Neural crest cell (in vitro differentiated cells): Measurements from ENCODE around the gene COL24A1. TPM values are rescaled to one million over a fixed set of nuclear protein-coding genes. Genes with fewer than 3 reads are reported as not detected.

ENCODE experiments used
- DNase-seq: peaks from one replicate; pipeline ENCODE4 v3.0.0; 2021; ENCODE audit warnings: low read depth, mixed read lengths, low spot score
- H3K27ac Mint-ChIP-seq: one replicate; pipeline ENCODE4 v1.8.0; 2021; ENCODE audit warnings: mild to moderate bottlenecking, mixed read lengths; ENCODE audit not compliant: unreplicated experiment
- H3K27me3 Mint-ChIP-seq: 2 replicates; pipeline ENCODE4 v1.8.0; 2021; ENCODE audit warnings: low read depth, mild to moderate bottlenecking, mixed read lengths
- H3K36me3 Mint-ChIP-seq: 2 replicates; pipeline ENCODE4 v1.8.0; 2021; ENCODE audit warnings: low read depth, mild to moderate bottlenecking, mixed read lengths
- H3K4me1 Mint-ChIP-seq: 2 replicates; pipeline ENCODE4 v1.8.0; 2021; ENCODE audit warnings: mixed read lengths
- H3K4me3 Mint-ChIP-seq: one replicate; pipeline ENCODE4 v1.8.0; 2021; ENCODE audit warnings: mild to moderate bottlenecking, mixed read lengths
- H3K9me3 Mint-ChIP-seq: 2 replicates; pipeline ENCODE4 v1.8.0; 2021; ENCODE audit warnings: mixed read lengths
- total RNA-seq: library from RNA; stranded (reverse); gene quantifications from 2 replicates; pipeline ENCODE4 v1.2.1, GENCODE V29; 2021
- TF ChIP-seq, protein P1 (sequence below): fragments of 200-600 bp; sonication (generic); conservative IDR thresholded peaks from 2 replicates; pipeline ENCODE4 v1.5.0; 2021; ENCODE audit warnings: antibody characterized with exemption, mild to moderate bottlenecking

Gene COL24A1
- total RNA-seq, 1 donor from 2014 or later = 0.35 TPM

DNA sequence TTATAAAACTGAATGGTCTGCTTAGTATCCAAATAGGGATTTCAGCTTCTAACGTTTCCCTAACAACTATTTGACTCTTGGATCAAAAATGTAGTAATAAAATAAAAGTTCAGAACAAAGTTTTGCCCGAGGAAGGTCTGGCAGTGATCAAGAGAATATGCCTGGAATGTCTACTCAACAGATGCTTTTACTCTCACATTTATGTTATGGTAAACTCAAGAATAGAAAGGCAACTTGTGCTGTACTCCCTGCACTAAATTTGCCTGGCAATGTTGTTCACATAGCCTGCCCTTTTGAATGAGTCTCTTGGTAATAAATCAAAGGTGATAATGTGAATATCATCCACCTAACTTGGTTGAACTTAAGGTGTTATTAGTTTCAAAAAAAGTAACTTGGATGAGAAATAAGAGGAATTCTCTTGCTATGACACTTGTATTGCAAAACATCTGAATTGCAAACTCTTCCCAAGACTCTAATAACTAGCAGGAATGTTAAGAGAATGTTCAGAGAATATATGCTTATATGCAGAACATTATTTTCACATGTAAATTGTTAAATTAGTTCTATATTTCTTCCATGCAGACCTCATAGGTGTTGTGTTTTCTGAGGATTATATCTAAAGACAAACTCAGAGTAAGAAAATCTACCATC, 215.8 kb downstream of the COL24A1 start:
- Mint-ChIP-seq H3K27ac (no peak overlapping the region), H3K36me3 (no peaks in the 10 kb centered on the region), H3K27me3 (peaks cover 4% of the 10 kb centered on the region), H3K4me3 (no peak overlapping the region), H3K9me3 (no peaks in the 10 kb centered on the region), H3K4me1 (no peaks in the 10 kb centered on the region)
- DNase-seq = no peak
- TF ChIP-seq, protein P1, sequence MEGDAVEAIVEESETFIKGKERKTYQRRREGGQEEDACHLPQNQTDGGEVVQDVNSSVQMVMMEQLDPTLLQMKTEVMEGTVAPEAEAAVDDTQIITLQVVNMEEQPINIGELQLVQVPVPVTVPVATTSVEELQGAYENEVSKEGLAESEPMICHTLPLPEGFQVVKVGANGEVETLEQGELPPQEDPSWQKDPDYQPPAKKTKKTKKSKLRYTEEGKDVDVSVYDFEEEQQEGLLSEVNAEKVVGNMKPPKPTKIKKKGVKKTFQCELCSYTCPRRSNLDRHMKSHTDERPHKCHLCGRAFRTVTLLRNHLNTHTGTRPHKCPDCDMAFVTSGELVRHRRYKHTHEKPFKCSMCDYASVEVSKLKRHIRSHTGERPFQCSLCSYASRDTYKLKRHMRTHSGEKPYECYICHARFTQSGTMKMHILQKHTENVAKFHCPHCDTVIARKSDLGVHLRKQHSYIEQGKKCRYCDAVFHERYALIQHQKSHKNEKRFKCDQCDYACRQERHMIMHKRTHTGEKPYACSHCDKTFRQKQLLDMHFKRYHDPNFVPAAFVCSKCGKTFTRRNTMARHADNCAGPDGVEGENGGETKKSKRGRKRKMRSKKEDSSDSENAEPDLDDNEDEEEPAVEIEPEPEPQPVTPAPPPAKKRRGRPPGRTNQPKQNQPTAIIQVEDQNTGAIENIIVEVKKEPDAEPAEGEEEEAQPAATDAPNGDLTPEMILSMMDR = no peak

DNA sequence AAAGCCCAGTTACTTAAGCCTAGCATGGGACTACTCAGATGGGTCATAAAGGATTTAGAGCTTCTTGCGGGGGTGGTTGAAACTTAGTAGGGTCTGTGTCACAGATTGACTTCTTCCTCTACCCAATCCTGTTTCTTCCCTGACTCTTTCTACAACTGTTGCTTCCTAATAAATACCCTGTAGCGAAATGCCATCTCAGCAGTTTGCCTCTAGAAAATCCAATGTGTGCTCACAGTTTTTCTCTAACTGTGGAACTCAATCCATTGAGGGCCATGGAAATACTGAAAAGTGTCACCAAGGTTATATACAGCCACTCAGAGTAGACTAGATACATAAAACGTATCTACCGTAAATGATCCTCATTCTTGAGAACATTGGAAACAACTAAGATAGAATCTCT, 217.7 kb downstream of the COL24A1 start:
- no peak for DNase-seq
- Mint-ChIP-seq H3K27ac (no peak overlapping the region), H3K9me3 (no peaks in the 10 kb centered on the region), H3K36me3 (no peaks in the 10 kb centered on the region), H3K27me3 (peaks cover 4% of the 10 kb centered on the region), H3K4me3 (no peak overlapping the region), H3K4me1 (no peaks in the 10 kb centered on the region)
- TF ChIP-seq, protein P1 = no peak

DNA sequence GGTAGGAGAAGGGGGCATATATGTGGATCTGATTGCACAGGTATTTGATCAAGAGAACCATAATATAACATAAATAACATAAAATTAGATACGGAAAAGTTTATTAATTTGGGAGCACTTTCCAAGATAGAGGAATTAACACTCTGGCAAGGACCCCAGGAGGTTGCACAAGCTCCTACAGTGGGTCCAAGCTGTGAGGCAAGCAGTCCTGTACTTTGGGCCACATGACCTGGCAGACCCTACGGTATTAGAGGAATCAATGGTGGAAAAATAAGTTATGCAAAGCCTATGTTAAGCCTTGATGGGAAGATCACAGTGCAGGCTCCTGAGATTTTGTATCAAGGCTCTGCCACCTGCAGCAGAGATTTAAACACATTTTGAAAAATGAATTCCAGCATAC, 220.1 kb downstream of the COL24A1 start:
- DNase-seq = no peak
- Mint-ChIP-seq H3K36me3 (no peaks in the 10 kb centered on the region), H3K4me1 (no peaks in the 10 kb centered on the region), H3K4me3 (no peak overlapping the region), H3K9me3 (no peaks in the 10 kb centered on the region), H3K27ac (no peak overlapping the region), H3K27me3 (peaks cover 4% of the 10 kb centered on the region)
- TF ChIP-seq, protein P1 = no peak

DNA sequence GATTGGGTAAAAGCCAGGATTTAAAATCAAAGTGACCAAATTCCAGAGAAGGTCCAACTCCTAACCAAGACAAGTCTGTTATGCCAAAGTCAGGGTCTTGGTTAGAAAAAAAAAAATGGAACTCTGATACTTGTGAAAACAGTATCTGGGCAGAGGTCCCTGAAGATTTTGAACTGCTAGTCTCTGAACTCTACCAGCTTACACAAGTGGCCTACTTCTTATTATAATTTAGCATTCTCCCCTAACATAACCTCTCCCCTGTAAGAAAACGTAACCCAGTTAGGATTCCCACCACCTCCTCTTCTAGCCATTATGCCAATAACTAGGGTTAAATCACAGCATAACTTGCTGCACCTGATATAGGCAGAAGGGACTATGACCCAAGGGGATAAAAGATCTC, 220.5 kb downstream of the COL24A1 start:
- no peaks in the 10 kb centered on the region for H3K36me3 Mint-ChIP-seq
- H3K9me3 Mint-ChIP-seq = no peaks in the 10 kb centered on the region
- no peaks in the 10 kb centered on the region for H3K4me1 Mint-ChIP-seq
- no peak overlapping the region for H3K27ac Mint-ChIP-seq
- no peak overlapping the region for H3K4me3 Mint-ChIP-seq
- TF ChIP-seq, protein P1 = no peak
- peaks cover under 1% of the 10 kb centered on the region for H3K27me3 Mint-ChIP-seq
- no peak for DNase-seq

DNA sequence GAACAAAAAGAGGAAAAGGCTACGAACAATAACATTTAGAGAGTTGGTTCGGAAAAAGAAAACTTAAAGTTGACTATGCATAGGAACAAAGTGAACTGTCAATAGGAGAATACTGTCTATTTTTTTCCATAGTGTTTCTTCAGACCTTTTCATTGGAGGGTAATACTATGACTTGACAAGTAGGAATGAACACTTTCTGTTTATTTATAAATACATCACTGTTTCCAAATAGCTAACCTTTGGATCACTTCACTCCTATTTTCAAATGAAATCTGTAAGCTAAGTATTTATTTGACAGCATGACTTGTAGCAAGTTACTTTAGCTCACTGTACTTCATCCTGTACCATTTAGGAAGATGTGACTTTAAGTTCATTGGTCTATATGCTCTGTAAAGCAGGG, 221.3 kb downstream of the COL24A1 start:
- H3K36me3 Mint-ChIP-seq = no peaks in the 10 kb centered on the region
- TF ChIP-seq, protein P1 = no peak
- no peaks in the 10 kb centered on the region for H3K9me3 Mint-ChIP-seq
- DNase-seq = no peak
- no peak overlapping the region for H3K27ac Mint-ChIP-seq
- no peaks in the 10 kb centered on the region for H3K4me1 Mint-ChIP-seq
- H3K27me3 Mint-ChIP-seq = no peaks in the 10 kb centered on the region
- H3K4me3 Mint-ChIP-seq = no peak overlapping the region
